HEK293 (cell line): ENCODE results near the gene KANSL2.

Source experiments
- CTCF ChIA-PET: fragments of 350-600 bp; formaldehyde crosslinking; extraction: SDS; loops from one replicate; lab custom pipeline; 2021; ENCODE audit warnings: antibody characterized with exemption; lab: Yijun Ruan, JAX
- POLR2A ChIA-PET: fragments of 300-600 bp; formaldehyde crosslinking; extraction: SDS; loops from one replicate; lab custom pipeline; 2020; ENCODE audit warnings: antibody characterized with exemption, inconsistent platforms; lab: Yijun Ruan, JAX
- H3K27ac ChIP-seq: fragments of 200-500 bp; sonication (Bioruptor generic); 2 replicates; pipeline ENCODE4 v1.5.1; 2014; ENCODE audit warnings: low read depth, low read length, control low read depth, inconsistent platforms; ENCODE audit errors: extremely low read depth
- H3K36me3 ChIP-seq, 2 experiments: fragments of 200-500 bp in 1 of 2; sonication (Bioruptor generic) in 1 of 2; 1 replicate in 1 of 2; 2 replicates in 1 of 2; pipeline ENCODE4 v1.5.1; 2014 to 2017; ENCODE audit warnings: inconsistent platforms in 2 of 2, low read length in 2 of 2; ENCODE audit not compliant: control insufficient read depth in 2 of 2, insufficient read depth in 1 of 2
- H3K4me1 ChIP-seq: fragments of 200-500 bp; sonication (Bioruptor generic); 2 replicates; pipeline ENCODE4 v1.5.1; 2014; ENCODE audit warnings: mild to moderate bottlenecking, low read length, inconsistent platforms; ENCODE audit not compliant: control insufficient read depth, insufficient read depth
- H3K4me3 ChIP-seq: 2 replicates; pipeline ENCODE4 v1.5.1; 2011; ENCODE audit warnings: low read depth, mild to moderate bottlenecking, control low read depth, low read length, moderate library complexity
- H3K9me3 ChIP-seq: fragments of 200-500 bp; sonication (Bioruptor generic); 2 replicates; pipeline ENCODE4 v1.5.1; 2014; ENCODE audit warnings: low read depth, low read length, inconsistent platforms; ENCODE audit not compliant: control insufficient read depth, insufficient read depth
- KLF8 ChIP-seq: fragments of 450-650 bp; formaldehyde crosslinking; IDR thresholded peaks from 2 replicates; pipeline ENCODE4 v1.5.1; 2016; ENCODE audit warnings: missing biosample characterization, missing genetic modification characterization
- RBAK ChIP-seq: fragments of 450-650 bp; formaldehyde crosslinking; IDR thresholded peaks from 2 replicates; pipeline ENCODE4 v1.5.1; 2016; ENCODE audit warnings: missing biosample characterization, missing genetic modification characterization
- SETDB1 ChIP-seq: IDR thresholded peaks from one replicate; pipeline ENCODE4 v1.6.1; 2017; ENCODE audit warnings: mild to moderate bottlenecking, low read length, moderate library complexity, mixed read lengths; ENCODE audit not compliant: insufficient read length
- YY2 ChIP-seq: fragments of 450-650 bp; formaldehyde crosslinking; IDR thresholded peaks from 2 replicates; pipeline ENCODE4 v1.5.1; 2016; ENCODE audit warnings: missing biosample characterization, missing genetic modification characterization
- ZBTB20 ChIP-seq: fragments of 450-650 bp; formaldehyde crosslinking; IDR thresholded peaks from 2 replicates; pipeline ENCODE4 v1.5.1; 2016; ENCODE audit warnings: missing biosample characterization, missing genetic modification characterization
- ZBTB48 ChIP-seq: fragments of 450-650 bp; formaldehyde crosslinking; IDR thresholded peaks from 2 replicates; pipeline ENCODE4 v1.5.1; 2016; ENCODE audit warnings: missing biosample characterization, missing genetic modification characterization
- ZNF266 ChIP-seq: fragments of 450-650 bp; formaldehyde crosslinking; IDR thresholded peaks from 2 replicates; pipeline ENCODE4 v1.5.1; 2016; ENCODE audit warnings: missing biosample characterization, missing genetic modification characterization, low read depth
- ZNF302 ChIP-seq: fragments of 450-650 bp; formaldehyde crosslinking; IDR thresholded peaks from 2 replicates; pipeline ENCODE4 v1.5.1; 2016; ENCODE audit warnings: missing biosample characterization, missing genetic modification characterization, low read depth
- ZNF394 ChIP-seq: fragments of 450-650 bp; formaldehyde crosslinking; IDR thresholded peaks from 2 replicates; pipeline ENCODE4 v1.5.1; 2016; ENCODE audit warnings: missing biosample characterization, missing genetic modification characterization, mild to moderate bottlenecking, moderate library complexity, borderline replicate concordance
- ZNF510 ChIP-seq: fragments of 450-650 bp; formaldehyde crosslinking; IDR thresholded peaks from 2 replicates; pipeline ENCODE4 v1.5.1; 2018; ENCODE audit warnings: mild to moderate bottlenecking, missing genetic modification characterization, missing biosample characterization; ENCODE audit not compliant: insufficient replicate concordance
- ZNF529 ChIP-seq: fragments of 450-650 bp; formaldehyde crosslinking; IDR thresholded peaks from 2 replicates; pipeline ENCODE4 v1.5.1; 2017; ENCODE audit warnings: missing genetic modification characterization, missing biosample characterization; ENCODE audit not compliant: insufficient replicate concordance
- ZNF530 ChIP-seq: fragments of 450-650 bp; formaldehyde crosslinking; IDR thresholded peaks from 2 replicates; pipeline ENCODE4 v1.5.1; 2016; ENCODE audit warnings: low read depth, missing biosample characterization, missing genetic modification characterization
- ZNF558 ChIP-seq: fragments of 450-650 bp; formaldehyde crosslinking; IDR thresholded peaks from 2 replicates; pipeline ENCODE4 v1.5.1; 2016; ENCODE audit warnings: missing biosample characterization, missing genetic modification characterization
- ZNF571 ChIP-seq: fragments of 450-650 bp; formaldehyde crosslinking; IDR thresholded peaks from 2 replicates; pipeline ENCODE4 v1.5.0; 2017; ENCODE audit warnings: missing biosample characterization, missing genetic modification characterization
- ZNF654 ChIP-seq: fragments of 450-650 bp; formaldehyde crosslinking; IDR thresholded peaks from 2 replicates; pipeline ENCODE4 v1.5.1; 2016; ENCODE audit warnings: low read depth, missing biosample characterization, missing genetic modification characterization
- ZNF670 ChIP-seq: fragments of 450-650 bp; formaldehyde crosslinking; IDR thresholded peaks from 2 replicates; pipeline ENCODE4 v1.5.1; 2016; ENCODE audit warnings: missing biosample characterization, missing genetic modification characterization, low read depth
- ZNF791 ChIP-seq: fragments of 450-650 bp; formaldehyde crosslinking; IDR thresholded peaks from 2 replicates; pipeline ENCODE4 v1.5.1; 2016; ENCODE audit warnings: missing biosample characterization, missing genetic modification characterization
- ZNF843 ChIP-seq: fragments of 450-650 bp; formaldehyde crosslinking; IDR thresholded peaks from 2 replicates; pipeline ENCODE4 v1.5.1; 2016; ENCODE audit warnings: missing biosample characterization, missing genetic modification characterization
- ZSCAN5A ChIP-seq: fragments of 450-650 bp; formaldehyde crosslinking; IDR thresholded peaks from 2 replicates; pipeline ENCODE4 v1.5.1; 2016; ENCODE audit warnings: missing biosample characterization, missing genetic modification characterization
- TF ChIP-seq, protein P1 (sequence below): fragments of 450-650 bp; formaldehyde crosslinking; IDR thresholded peaks from 2 replicates; pipeline ENCODE4 v1.5.1; 2016; ENCODE audit warnings: missing biosample characterization, missing genetic modification characterization
- TF ChIP-seq, protein P2 (sequence below): fragments of 450-650 bp; formaldehyde crosslinking; IDR thresholded peaks from 2 replicates; pipeline ENCODE4 v1.5.1; 2016; ENCODE audit warnings: missing biosample characterization, missing genetic modification characterization, low read depth
- TF ChIP-seq, protein P3 (sequence below): fragments of 450-650 bp; formaldehyde crosslinking; IDR thresholded peaks from 2 replicates; pipeline ENCODE4 v1.5.1; 2016; ENCODE audit warnings: missing biosample characterization, missing genetic modification characterization, borderline replicate concordance

KANSL2 gene

DNA sequence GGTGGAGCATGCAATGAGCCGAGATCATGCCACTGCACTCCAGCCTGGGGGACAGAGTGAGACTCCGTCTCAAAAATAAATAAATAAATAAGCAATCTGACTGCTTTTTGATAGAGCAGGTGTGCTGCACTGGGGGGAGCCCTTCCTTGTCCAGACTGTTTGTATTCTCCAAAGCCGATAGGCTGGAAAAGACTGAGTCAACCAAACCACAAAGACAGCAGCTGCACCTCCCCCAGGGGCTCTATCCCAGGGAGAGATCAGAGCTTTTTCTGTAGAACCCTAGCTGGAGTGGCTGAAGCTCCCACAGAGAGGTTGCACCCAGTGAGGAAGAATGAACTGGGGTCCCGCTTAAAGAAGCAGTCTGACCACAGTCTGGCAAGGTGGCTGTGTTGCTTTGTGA is 66.4 kb downstream of the KANSL2 start (continued):
- no peak for TF ChIP-seq ZSCAN5A (tag by site-specific recombination)
- TF ChIP-seq RBAK (tag by site-specific recombination) = no peak
- no peak for TF ChIP-seq KLF8 (tag by site-specific recombination)
- TF ChIP-seq ZNF266 (tag by site-specific recombination) = no peak
- no peak for TF ChIP-seq ZNF530 (tag by site-specific recombination)
- no peak for TF ChIP-seq ZBTB48 (tag by site-specific recombination)
- TF ChIP-seq, protein P1, sequence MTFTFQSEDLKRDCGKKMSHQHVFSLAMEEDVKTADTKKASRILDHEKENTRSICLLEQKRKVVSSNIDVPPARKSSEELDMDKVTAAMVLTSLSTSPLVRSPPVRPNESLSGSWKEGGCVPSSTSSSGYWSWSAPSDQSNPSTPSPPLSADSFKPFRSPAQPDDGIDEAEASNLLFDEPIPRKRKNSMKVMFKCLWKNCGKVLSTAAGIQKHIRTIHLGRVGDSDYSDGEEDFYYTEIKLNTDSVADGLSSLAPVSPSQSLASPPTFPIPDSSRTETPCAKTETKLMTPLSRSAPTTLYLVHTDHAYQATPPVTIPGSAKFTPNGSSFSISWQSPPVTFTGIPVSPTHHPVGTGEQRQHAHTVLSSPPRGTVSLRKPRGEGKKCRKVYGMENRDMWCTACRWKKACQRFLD = no peak
- no peak for TF ChIP-seq ZNF791 (tag by site-specific recombination)
- TF ChIP-seq ZNF302 (tag by site-specific recombination) = no peak
- TF ChIP-seq, all 188 proteins: peak for 0

GRCh38 chr12:48613321-48613720 is 68.7 kb downstream of the KANSL2 start:
- H3K4me1 ChIP-seq = no peaks in the 10 kb centered on the region
- H3K4me3 ChIP-seq = no peak overlapping the region
- TF ChIP-seq ZNF510 (tag by site-specific recombination) (no peak), SETDB1 (peak; percentile 95), ZNF654 (tag by site-specific recombination) (no peak), ZNF670 (no peak), ZNF529 (tag by site-specific recombination) (peak; percentile 91), YY2 (no peak), ZNF558 (tag by site-specific recombination) (no peak), ZNF571 (tag by site-specific recombination) (no peak), ZBTB20 (tag by site-specific recombination) (no peak), ZNF394 (tag by site-specific recombination) (no peak), ZNF843 (tag by site-specific recombination) (no peak)
- TF ChIP-seq, protein P2, sequence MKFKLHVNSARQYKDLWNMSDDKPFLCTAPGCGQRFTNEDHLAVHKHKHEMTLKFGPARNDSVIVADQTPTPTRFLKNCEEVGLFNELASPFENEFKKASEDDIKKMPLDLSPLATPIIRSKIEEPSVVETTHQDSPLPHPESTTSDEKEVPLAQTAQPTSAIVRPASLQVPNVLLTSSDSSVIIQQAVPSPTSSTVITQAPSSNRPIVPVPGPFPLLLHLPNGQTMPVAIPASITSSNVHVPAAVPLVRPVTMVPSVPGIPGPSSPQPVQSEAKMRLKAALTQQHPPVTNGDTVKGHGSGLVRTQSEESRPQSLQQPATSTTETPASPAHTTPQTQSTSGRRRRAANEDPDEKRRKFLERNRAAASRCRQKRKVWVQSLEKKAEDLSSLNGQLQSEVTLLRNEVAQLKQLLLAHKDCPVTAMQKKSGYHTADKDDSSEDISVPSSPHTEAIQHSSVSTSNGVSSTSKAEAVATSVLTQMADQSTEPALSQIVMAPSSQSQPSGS (tag by site-specific recombination) = no peak
- TF ChIP-seq, protein P3, sequence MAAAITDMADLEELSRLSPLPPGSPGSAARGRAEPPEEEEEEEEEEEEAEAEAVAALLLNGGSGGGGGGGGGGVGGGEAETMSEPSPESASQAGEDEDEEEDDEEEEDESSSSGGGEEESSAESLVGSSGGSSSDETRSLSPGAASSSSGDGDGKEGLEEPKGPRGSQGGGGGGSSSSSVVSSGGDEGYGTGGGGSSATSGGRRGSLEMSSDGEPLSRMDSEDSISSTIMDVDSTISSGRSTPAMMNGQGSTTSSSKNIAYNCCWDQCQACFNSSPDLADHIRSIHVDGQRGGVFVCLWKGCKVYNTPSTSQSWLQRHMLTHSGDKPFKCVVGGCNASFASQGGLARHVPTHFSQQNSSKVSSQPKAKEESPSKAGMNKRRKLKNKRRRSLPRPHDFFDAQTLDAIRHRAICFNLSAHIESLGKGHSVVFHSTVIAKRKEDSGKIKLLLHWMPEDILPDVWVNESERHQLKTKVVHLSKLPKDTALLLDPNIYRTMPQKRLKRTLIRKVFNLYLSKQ (tag by site-specific recombination) = no peak
- no peaks in the 10 kb centered on the region for H3K36me3 ChIP-seq
- H3K9me3 ChIP-seq = no peaks in the 10 kb centered on the region
- H3K27ac ChIP-seq = no peak overlapping the region
- ChIA-PET CTCF (interaction anchor here (13.0 kb wide), 1 partner anchor 70 kb away, joined by 209 read pairs; no protein-coding TSS in a partner anchor), POLR2A (no interaction called here)
